Measurements from ENCODE around the gene ZNF789.
"Not testable (repeated sequence)": the region's sequence is repeated elsewhere in the genome, so short reads cannot be mapped to it uniquely, and the experiment has no call there.

ZNF789 gene

DNA sequence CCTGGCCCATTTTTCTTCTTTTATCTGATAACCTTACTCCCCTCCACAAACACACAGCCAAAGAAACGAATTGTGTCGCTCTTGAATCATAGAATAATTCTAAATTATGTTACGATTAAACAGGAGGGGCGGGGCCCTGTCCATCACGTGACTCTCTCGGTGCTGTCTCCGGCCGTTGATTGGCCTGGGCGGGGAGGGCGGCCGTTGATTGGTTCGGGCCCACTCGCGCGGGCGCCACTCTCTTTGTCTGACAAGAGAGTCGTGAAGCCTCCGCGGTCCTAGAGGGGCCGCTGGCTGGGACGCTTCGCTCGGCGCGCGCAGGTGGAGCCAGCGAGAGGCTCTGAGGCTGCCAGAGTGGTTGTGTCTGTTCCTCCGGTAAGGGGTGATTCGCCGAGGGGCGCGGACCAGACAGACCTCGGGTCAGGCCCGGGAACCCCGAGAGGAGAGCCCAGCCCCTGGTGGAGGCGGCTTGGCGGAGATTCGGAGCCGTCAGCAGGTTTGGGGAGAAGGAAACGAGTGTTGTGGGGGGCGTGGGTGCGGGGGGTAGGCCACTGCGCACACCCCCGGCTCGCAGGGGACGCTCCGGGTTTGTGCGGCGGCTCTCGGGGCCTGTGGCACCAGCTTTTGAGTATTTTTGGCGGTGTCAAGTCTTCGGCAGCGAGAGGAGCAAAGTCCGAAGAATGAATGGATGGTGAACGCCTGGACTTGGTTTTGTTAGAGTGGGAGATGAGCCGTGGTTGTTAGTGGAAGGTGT, at the start of gene ZNF789:
ZNF789 (plus strand) TSS at position 330 of the 754 bp plus-strand sequence. CDS start 3,567 bp downstream, outside the sequence.
- peak; percentile 90 for DNase-seq (ENCODE audit: low read depth)
- peak within 1 kb of the TSS; percentile 77 for H3K4me3 ChIP-seq (ENCODE audit: low read length)
- TF ChIP-seq, protein P1, sequence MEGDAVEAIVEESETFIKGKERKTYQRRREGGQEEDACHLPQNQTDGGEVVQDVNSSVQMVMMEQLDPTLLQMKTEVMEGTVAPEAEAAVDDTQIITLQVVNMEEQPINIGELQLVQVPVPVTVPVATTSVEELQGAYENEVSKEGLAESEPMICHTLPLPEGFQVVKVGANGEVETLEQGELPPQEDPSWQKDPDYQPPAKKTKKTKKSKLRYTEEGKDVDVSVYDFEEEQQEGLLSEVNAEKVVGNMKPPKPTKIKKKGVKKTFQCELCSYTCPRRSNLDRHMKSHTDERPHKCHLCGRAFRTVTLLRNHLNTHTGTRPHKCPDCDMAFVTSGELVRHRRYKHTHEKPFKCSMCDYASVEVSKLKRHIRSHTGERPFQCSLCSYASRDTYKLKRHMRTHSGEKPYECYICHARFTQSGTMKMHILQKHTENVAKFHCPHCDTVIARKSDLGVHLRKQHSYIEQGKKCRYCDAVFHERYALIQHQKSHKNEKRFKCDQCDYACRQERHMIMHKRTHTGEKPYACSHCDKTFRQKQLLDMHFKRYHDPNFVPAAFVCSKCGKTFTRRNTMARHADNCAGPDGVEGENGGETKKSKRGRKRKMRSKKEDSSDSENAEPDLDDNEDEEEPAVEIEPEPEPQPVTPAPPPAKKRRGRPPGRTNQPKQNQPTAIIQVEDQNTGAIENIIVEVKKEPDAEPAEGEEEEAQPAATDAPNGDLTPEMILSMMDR (conservative IDR thresholded peaks at IDR 0.05; ENCODE audit: low read depth, low read length): no peak

DNA sequence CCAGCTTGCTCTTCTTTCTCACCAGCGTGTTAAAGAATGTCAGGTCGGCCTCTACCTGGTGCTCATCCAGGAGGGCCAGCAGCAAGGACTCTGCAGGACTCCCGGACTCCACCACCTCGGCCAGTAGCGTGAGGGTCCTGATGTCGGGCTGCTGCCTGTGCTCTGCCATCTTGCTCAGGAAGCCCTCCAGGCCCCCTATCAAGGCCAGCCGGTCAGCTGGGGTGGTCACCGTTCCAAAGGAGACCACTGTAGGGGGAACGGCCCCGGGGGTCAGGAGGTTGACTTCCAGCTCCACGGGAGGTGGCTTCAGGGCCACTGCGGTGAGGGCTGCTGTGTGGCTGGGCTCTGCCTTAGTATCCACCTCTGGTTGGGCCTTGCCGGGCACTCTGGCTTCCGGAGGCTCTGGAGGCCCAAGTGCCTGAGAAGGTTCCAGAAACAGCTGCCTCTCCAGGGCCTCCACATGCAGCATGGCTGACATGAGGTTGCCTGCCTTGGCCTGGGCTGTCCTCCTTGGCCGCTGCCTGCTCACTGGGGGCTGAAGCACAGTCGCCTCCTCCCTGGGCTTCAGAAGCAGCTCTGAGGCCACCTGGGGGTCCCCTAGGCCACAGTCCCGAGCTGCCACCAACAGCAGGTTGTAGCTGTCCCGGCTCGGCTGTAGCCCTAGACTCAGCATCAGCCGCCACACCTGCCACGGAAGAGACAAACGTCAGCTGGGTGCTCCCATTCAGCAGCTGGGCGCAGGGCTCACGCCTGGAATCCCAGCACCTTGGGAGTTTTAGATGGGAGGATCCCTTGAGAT, 47.6 kb upstream of the ZNF789 start:
- no peak for DNase-seq (ENCODE audit: low read depth)
- no peak overlapping the region for H3K4me3 ChIP-seq (ENCODE audit: low read length)

DNA sequence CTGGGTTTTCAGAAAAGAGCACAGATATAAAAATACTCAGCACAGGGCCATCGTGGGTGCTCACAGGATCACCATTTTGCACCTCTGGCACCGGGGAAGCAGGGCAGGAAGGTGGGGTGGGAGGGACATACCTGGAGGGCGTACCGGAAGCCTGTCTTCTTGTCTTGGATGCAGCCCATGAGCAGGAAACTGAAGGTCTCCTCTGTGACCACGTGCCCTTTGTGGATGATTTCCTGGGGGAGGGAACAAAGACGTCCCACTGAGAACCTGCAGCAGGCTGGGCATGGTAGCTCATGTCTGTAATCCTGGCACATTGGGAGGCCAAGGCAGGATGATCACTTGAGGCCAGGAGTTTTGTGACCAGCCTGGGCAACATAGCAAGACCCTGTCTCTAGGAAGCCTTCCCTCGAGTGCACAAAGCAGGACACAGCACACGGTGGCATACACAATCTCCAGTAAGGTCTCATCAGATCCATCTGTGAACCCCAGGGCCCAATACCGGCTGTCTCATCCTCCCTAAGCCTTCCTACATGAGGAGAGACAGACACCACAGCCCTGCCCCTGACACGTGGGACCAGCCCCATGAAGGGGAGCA, 43.6 kb upstream of the ZNF789 start:
- no peak for DNase-seq (ENCODE audit: low read depth)
- TF ChIP-seq, protein P1 (conservative IDR thresholded peaks at IDR 0.05; ENCODE audit: low read depth, low read length): no peak
- no peak overlapping the region for H3K4me3 ChIP-seq (ENCODE audit: low read length)

More for the DNA sequence above, 47.6 kb upstream of the ZNF789 start:
- TF ChIP-seq, protein P1 (conservative IDR thresholded peaks at IDR 0.05; ENCODE audit: low read depth, low read length): no peak

DNA sequence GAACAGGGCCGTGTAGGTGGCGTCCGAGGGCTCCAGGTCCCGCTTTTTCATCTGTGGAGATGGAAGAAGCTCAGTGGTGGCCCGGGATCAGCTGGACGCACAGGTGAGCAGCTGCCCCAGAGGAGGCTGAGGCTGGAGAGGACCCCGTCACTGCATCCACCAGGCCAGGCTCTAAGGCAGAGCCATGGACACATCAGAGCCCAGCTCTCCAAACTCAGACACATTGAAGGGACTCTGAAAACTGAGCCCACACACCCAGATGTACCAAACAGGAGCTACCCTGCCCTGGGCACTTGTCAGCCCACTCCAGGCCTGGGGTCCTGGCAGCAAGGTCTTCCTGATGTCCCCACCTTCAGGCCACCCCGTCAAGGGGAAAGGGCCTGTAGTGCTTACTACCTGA, 42.9 kb upstream of the ZNF789 start:
- no peak overlapping the region for H3K4me3 ChIP-seq (ENCODE audit: low read length)
- TF ChIP-seq, protein P1 (conservative IDR thresholded peaks at IDR 0.05; ENCODE audit: low read depth, low read length): no peak
- DNase-seq (ENCODE audit: low read depth): no peak

DNA sequence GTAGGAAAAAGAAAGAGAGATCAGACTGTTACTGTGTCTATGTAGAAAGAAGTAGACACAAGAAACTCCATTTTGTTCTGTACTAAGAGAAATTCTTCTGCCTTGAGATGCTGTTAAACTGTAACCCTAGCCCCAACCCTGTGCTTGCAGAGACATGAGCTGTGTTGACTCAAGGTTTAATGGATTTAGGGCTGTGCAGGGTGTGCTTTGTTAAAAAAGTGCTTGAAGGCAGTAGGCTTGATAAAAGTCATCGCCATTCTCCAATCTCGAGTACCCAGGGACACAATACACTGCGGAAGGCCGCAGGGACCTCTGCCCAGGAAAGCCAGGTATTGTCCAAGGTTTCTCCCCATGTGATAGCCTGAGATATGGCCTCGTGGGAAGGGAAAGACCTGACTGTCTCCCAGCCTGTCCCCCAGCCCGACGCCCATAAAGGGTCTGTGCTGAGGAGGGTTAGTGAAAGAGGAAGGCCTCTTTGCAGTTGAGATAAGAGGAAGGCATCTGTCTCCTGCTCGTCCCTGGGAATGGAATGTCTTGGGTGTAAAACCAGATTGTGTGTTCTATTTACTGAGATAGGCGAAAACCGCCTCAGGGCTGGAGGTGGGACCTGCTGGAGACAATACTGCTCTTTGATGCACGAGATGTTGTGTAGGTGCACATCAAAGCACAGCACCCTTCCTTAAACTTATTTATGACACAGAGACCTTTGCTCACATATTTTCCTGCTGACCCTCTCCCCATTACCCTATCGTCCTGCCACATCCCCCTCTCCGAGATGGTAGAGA, 40.7 kb upstream of the ZNF789 start:
- DNase-seq (ENCODE audit: low read depth): not testable (repeated sequence)

DNA sequence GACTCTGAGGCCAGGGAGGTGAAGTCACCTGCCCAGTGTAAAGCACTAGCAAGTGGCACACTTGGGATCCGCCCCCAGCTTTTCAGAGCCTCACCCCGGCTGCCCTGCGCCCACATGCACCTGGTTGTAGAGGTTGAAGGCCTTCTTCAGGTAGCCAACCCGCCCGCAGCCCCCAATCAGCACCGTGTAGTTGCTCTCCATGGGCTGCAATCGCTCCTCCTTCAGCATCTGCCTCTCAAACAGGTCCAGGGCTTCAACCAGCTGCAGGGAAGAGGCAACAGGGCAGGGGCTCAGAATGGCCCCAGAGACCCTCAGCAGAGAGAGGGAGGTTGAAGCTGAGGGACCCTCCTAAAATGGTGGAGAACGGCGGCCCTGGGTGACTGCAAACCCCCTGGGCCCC, 39.5 kb upstream of the ZNF789 start:
- no peak overlapping the region for H3K4me3 ChIP-seq (ENCODE audit: low read length)
- TF ChIP-seq, protein P1 (conservative IDR thresholded peaks at IDR 0.05; ENCODE audit: low read depth, low read length): no peak
- DNase-seq (ENCODE audit: low read depth): no peak

More for the DNA sequence above, 40.7 kb upstream of the ZNF789 start:
- H3K4me3 ChIP-seq (ENCODE audit: low read length): not testable (repeated sequence)
